HepG2 (cell line): ENCODE results near the gene PCYT2. TPM values are rescaled to one million over a fixed set of nuclear protein-coding genes. Genes with fewer than 3 reads are reported as not detected.

ENCODE experiments used
- CEBPG ChIP-seq: IDR thresholded peaks from 2 replicates; pipeline ENCODE4 v1.6.1; 2016
- CENPBD1 ChIP-seq: sonication (generic); formaldehyde crosslinking; IDR thresholded peaks from 2 replicates; pipeline ENCODE4 v1.8.0; 2022; ENCODE audit warnings: missing genetic modification reagents, low read depth, mild to moderate bottlenecking, borderline replicate concordance
- ESRRA ChIP-seq: sonication (generic); formaldehyde crosslinking; IDR thresholded peaks from 2 replicates; pipeline ENCODE4 v1.5.1; 2020; ENCODE audit warnings: mild to moderate bottlenecking, low read depth, missing genetic modification reagents
- ETV6 ChIP-seq: sonication (generic); formaldehyde crosslinking; conservative IDR thresholded peaks from 2 replicates; pipeline ENCODE4 v1.4.0; 2020; ENCODE audit warnings: missing genetic modification reagents
- FUBP1 ChIP-seq: sonication (generic); formaldehyde crosslinking; IDR thresholded peaks from 2 replicates; pipeline ENCODE4 v1.5.1; 2020; ENCODE audit warnings: missing genetic modification reagents, mild to moderate bottlenecking, borderline replicate concordance
- HNF4A ChIP-seq: sonication (generic); formaldehyde crosslinking; IDR thresholded peaks from 2 replicates; pipeline ENCODE4 v1.4.0; 2020; ENCODE audit warnings: missing genetic modification reagents
- MAZ ChIP-seq, 2 experiments: sonication (generic) in 1 of 2; formaldehyde crosslinking in 1 of 2; IDR thresholded peaks; 2 replicates each; pipeline versions ENCODE4 v1.5.0 to v1.6.1; 2012 to 2020; ENCODE audit warnings: low read depth in 2 of 2, mild to moderate bottlenecking in 2 of 2, borderline replicate concordance in 1 of 2, improper control_type of control experiment in 1 of 2, low read length in 1 of 2, missing genetic modification reagents in 1 of 2, moderate library complexity in 1 of 2
- MIXL1 ChIP-seq: IDR thresholded peaks from 2 replicates; pipeline ENCODE4 v1.6.1; 2016
- NR2C2 ChIP-seq: sonication (generic); formaldehyde crosslinking; IDR thresholded peaks from 2 replicates; pipeline ENCODE4 v1.4.0; 2020; ENCODE audit warnings: missing genetic modification reagents, mild to moderate bottlenecking, moderate library complexity, borderline replicate concordance
- PAXIP1 ChIP-seq: sonication (generic); formaldehyde crosslinking; conservative IDR thresholded peaks from 2 replicates; pipeline ENCODE4 v1.4.0; 2020; ENCODE audit warnings: mild to moderate bottlenecking, missing genetic modification reagents, moderate library complexity
- PHB2 ChIP-seq: fragments of 450-650 bp; IDR thresholded peaks from 2 replicates; pipeline ENCODE4 v1.6.1; 2018; ENCODE audit not compliant: partially characterized antibody
- PITX1 ChIP-seq: sonication (generic); formaldehyde crosslinking; IDR thresholded peaks from 2 replicates; pipeline ENCODE4 v1.5.1; 2020; ENCODE audit warnings: mild to moderate bottlenecking, missing genetic modification reagents
- SIN3B ChIP-seq: fragments of 150-350 bp; IDR thresholded peaks from 2 replicates; pipeline ENCODE4 v1.6.1; 2014; ENCODE audit warnings: low read length
- TMF1 ChIP-seq: sonication (generic); formaldehyde crosslinking; IDR thresholded peaks from 2 replicates; pipeline ENCODE4 v1.8.1; 2022; ENCODE audit warnings: low read depth, missing genetic modification reagents
- ZNF20 ChIP-seq: sonication (generic); formaldehyde crosslinking; IDR thresholded peaks from 2 replicates; pipeline ENCODE4 v1.4.0; 2020; ENCODE audit warnings: mild to moderate bottlenecking, moderate library complexity, missing genetic modification reagents
- ZNF331 ChIP-seq: sonication (generic); formaldehyde crosslinking; IDR thresholded peaks from 2 replicates; pipeline ENCODE4 v1.4.0; 2020; ENCODE audit warnings: missing genetic modification reagents
- ZNF550 ChIP-seq: sonication (generic); formaldehyde crosslinking; IDR thresholded peaks from 2 replicates; pipeline ENCODE4 v1.4.0; 2020; ENCODE audit warnings: mild to moderate bottlenecking, missing genetic modification reagents, borderline replicate concordance
- ZNF691 ChIP-seq: sonication (generic); formaldehyde crosslinking; IDR thresholded peaks from 2 replicates; pipeline ENCODE4 v1.4.0; 2020; ENCODE audit warnings: missing genetic modification reagents, low read depth, mild to moderate bottlenecking, borderline replicate concordance
- ZNF7 ChIP-seq: IDR thresholded peaks from 2 replicates; pipeline ENCODE4 v1.6.1; 2016; ENCODE audit warnings: missing biosample characterization, missing genetic modification reagents
- ZNF713 ChIP-seq: sonication (generic); formaldehyde crosslinking; IDR thresholded peaks from 2 replicates; pipeline ENCODE4 v1.4.0; 2020; ENCODE audit warnings: mild to moderate bottlenecking, missing genetic modification reagents
- ZNF841 ChIP-seq: sonication (generic); formaldehyde crosslinking; IDR thresholded peaks from 2 replicates; pipeline ENCODE4 v1.8.1; 2023; ENCODE audit warnings: missing genetic modification reagents, borderline replicate concordance
- polyA plus RNA-seq, 8 experiments: library from polyadenylated mRNA; depleted of rRNA in 3 of 8; stranded (reverse) in 7 of 8; unstranded in 1 of 8; fragments of >200 nt; fragmentation: Illumina TruSeq in 4 of 8; extraction: Trizol in 4 of 8; gene quantifications; 2 replicates each; pipeline versions ENCODE4 v1.2.1 to v1.2.3, GENCODE V29; 2011 to 2016; ENCODE audit warnings: low read depth in 4 of 8, missing spikeins in 1 of 8, mixed read lengths in 1 of 8; ENCODE audit not compliant: insufficient read depth in 1 of 8
- total RNA-seq, 5 experiments: library from RNA; depleted of rRNA; stranded (reverse); fragments of >200 nt; fragmentation: Illumina TruSeq; extraction: Trizol; gene quantifications; 2 replicates each; pipeline ENCODE4 v1.2.3, GENCODE V29; 2016; ENCODE audit warnings: low read depth in 1 of 5
- TF ChIP-seq, protein P1 (sequence below): IDR thresholded peaks from 2 replicates; pipeline ENCODE4 v1.6.1; 2016; ENCODE audit warnings: missing genetic modification reagents, missing compliant biosample characterization

PCYT2 gene
- total and polyA plus RNA-seq, 2 of the 13 experiments (the other 11 are each of a cell fraction or from before 2014, with no cell fraction given) = 147 to 297 TPM

DNA sequence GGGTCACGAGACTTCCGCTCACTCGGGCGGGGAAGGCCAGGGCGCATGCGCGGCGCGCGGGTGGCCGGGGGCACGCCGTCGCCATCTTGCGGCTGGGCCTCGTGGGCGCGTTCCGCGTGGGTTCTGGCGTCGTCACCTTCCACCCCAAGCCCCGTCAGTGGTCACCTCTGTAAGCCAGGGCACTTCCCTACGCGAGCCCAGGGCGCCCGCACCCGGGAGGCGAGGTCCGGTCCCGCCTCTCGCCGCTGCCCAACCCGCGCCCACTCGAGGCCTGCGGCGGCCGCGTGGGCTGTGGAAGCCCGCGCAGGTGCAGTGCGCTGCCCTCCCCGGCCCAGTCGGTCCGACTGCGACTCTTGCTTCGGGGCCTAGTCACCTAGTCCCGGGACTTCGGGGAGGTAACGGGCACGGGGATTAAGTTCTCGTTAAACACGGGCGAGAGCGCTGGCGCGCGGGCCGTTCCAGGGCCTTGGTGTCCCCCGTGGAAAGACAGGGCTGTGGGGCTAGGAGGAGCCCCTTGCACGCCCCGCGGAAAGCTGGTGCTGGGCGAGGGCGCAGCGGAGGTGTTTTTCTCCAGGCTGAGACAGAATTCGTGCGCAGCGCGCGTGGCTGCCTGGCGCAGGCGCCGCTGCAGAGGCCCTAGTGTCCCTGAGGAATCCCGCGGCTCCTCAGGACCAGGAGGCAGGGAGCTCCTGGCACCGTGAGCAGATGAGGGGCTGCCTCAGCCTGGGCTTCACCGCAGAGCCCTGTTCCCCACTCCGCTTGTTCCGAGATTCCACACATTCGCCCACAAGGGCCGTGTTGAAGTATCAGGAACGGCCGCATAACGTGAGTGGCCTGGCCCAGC, 39.6 kb downstream of the PCYT2 start (continued):
- TF ChIP-seq PAXIP1 = peak; percentile 60
- peak; percentile 95 for TF ChIP-seq NR2C2
- peak; percentile 88; the same call in 1 of the 2 replicates for TF ChIP-seq TMF1 (CRISPR knock-in tag)
- no peak for TF ChIP-seq SIN3B
- no peak; the same call in 1 of the 2 replicates for TF ChIP-seq ZNF7 (CRISPR knock-in tag)
- peak; percentile 95 for TF ChIP-seq ZNF841 (CRISPR knock-in tag)
- no peak for TF ChIP-seq ZNF331
- TF ChIP-seq CEBPG (CRISPR knock-in tag) = no peak
- peak; percentile 89 for TF ChIP-seq ESRRA (CRISPR knock-in tag)
- TF ChIP-seq HNF4A (CRISPR knock-in tag) = no peak
- peak; percentile 82 for TF ChIP-seq ETV6
- TF ChIP-seq, protein P1, sequence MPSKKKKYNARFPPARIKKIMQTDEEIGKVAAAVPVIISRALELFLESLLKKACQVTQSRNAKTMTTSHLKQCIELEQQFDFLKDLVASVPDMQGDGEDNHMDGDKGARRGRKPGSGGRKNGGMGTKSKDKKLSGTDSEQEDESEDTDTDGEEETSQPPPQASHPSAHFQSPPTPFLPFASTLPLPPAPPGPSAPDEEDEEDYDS (CRISPR knock-in tag) = peak; percentile 84; the same call in 1 of the 2 replicates
- TF ChIP-seq MIXL1 (CRISPR knock-in tag) = peak; percentile 78
- TF ChIP-seq ZNF713 = peak; percentile 62
- no peak for TF ChIP-seq PHB2
- peak; percentile 48; the same call in 1 of the 2 replicates for TF ChIP-seq PITX1 (CRISPR knock-in tag)
- TF ChIP-seq CENPBD1 = no peak; the same call in 1 of the 2 replicates
- TF ChIP-seq ZNF691 (CRISPR knock-in tag) = peak; percentile 89
- peak; percentile 45; the same call in 1 of the 2 replicates for TF ChIP-seq FUBP1 (CRISPR knock-in tag)
- peak; percentile 38; the same call in 1 of the 2 replicates for TF ChIP-seq ZNF20 (CRISPR knock-in tag)
- TF ChIP-seq MAZ (IDR thresholded peaks at IDR 0.05; ENCODE audit: borderline replicate concordance, low read depth, low read length) = peak; percentile 91
- TF ChIP-seq MAZ (CRISPR knock-in tag; IDR thresholded peaks at IDR 0.05; ENCODE audit: low read depth) = peak; percentile 98
- peak; percentile 97 for TF ChIP-seq ZNF550 (CRISPR knock-in tag)
